Measurements from ENCODE around the gene PCSK4. TPM values are rescaled to one million over a fixed set of nuclear protein-coding genes. Genes with fewer than 3 reads are reported as not detected.

Gene PCSK4
- total and polyA plus RNA-seq, 2 of the 4 experiments (the other 2 are of a cell fraction): 0.72 to 1.7 TPM

DNA sequence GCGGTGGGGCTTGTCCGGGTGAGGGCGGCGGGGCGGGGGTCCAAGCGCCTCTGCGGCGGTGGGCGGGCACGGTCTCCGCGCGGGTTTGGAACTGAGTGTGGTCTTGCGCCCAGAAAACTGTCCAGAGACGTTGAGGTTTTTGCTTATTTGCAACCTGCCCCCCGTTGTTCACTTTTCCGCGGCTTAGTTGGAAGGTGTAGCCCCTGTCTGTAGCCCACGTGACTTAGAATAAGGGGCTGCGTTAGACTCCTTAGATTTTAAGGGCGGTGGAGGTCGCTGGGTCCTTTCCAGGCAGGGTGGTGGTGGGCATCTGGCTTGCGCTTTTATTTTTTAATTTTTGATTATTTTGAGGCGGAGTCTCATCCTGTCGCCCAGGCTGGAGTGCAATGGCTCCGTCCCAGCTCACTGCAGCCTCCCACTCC, 51.2 kb downstream of the PCSK4 start:
- Histone ChIP-seq H2AK5ac (ENCODE audit: low read depth, low read length) (peak overlapping the region; percentile 69; the same call in 1 of the 2 replicates), H2AK9ac (replicated peaks; ENCODE audit: low read depth, low read length, poor library complexity) (peak overlapping the region; percentile 99), H3K4me2 (ENCODE audit: low read depth, low read length) (peak overlapping the region; percentile 72), H3K14ac (replicated peaks; ENCODE audit: low read depth, low read length) (peak overlapping the region; percentile 96), H2BK120ac (ENCODE audit: low read depth, low read length) (no peak overlapping the region), H3K4me3 (ENCODE audit: insufficient read depth, low read depth, low read length) (peak overlapping the region; percentile 84), H3K56ac (ENCODE audit: extremely low read depth, insufficient read depth, low read length) (peak overlapping the region; percentile 61), H3K9me3 (ENCODE audit: control insufficient read depth, insufficient read depth, low read length) (no peaks in the 10 kb centered on the region), H4K5ac (ENCODE audit: low read depth, low read length) (no peak overlapping the region), H3K27ac (ENCODE audit: insufficient read depth, low read length) (peak overlapping the region; percentile 94; the same call in 1 of the 2 replicates), H4K20me1 (ENCODE audit: insufficient read depth, low read length) (peaks cover 54% of the 10 kb centered on the region), H3K9ac (ENCODE audit: low read depth, low read length) (peak overlapping the region; percentile 80), H3K23ac (ENCODE audit: low read depth, low read length) (peak overlapping the region; percentile 95), H3K4ac (ENCODE audit: low read depth, low read length) (peak overlapping the region; percentile 72; the same call in 1 of the 2 replicates), H3K18ac (ENCODE audit: low read depth, low read length) (no peak overlapping the region), H2BK15ac (ENCODE audit: low read depth, low read length) (no peak overlapping the region), H2AFZ (replicated peaks; ENCODE audit: low read length, poor library complexity) (no peak overlapping the region), H4K91ac (ENCODE audit: insufficient read depth, low read depth, low read length) (no peak overlapping the region), H3K36me3 (ENCODE audit: control insufficient read depth, insufficient read depth, low read length) (peaks cover 46% of the 10 kb centered on the region), H2BK20ac (ENCODE audit: low read depth, low read length) (no peak overlapping the region), H2BK5ac (ENCODE audit: low read depth, low read length, poor library complexity, severe bottlenecking) (no peak overlapping the region), H4K8ac (ENCODE audit: low read depth in 2 of 2, low read length in 2 of 2) (peak overlapping the region in 1 of 2 experiments; percentile 51; a peak in 1 of 4 replicates), H3K9me1 (ENCODE audit: insufficient read depth, low read length) (no peaks in the 10 kb centered on the region; the same call in 1 of the 2 replicates), H3K27me3 (ENCODE audit: control insufficient read depth, insufficient read depth, low read length) (no peaks in the 10 kb centered on the region), H3K79me1 (ENCODE audit: low read depth in 1 of 2, low read length in 2 of 2) (peaks cover 23 to 36% of the 10 kb centered on the region in 2 experiments), H3K4me1 (ENCODE audit: control insufficient read depth, insufficient read depth, low read length) (peaks cover 6% of the 10 kb centered on the region)
- ChIA-PET CTCF (no interaction called here), POLR2A (ENCODE audit: unreplicated experiment) (no interaction called here)
- TF ChIP-seq, protein P1, sequence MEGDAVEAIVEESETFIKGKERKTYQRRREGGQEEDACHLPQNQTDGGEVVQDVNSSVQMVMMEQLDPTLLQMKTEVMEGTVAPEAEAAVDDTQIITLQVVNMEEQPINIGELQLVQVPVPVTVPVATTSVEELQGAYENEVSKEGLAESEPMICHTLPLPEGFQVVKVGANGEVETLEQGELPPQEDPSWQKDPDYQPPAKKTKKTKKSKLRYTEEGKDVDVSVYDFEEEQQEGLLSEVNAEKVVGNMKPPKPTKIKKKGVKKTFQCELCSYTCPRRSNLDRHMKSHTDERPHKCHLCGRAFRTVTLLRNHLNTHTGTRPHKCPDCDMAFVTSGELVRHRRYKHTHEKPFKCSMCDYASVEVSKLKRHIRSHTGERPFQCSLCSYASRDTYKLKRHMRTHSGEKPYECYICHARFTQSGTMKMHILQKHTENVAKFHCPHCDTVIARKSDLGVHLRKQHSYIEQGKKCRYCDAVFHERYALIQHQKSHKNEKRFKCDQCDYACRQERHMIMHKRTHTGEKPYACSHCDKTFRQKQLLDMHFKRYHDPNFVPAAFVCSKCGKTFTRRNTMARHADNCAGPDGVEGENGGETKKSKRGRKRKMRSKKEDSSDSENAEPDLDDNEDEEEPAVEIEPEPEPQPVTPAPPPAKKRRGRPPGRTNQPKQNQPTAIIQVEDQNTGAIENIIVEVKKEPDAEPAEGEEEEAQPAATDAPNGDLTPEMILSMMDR (conservative IDR thresholded peaks at IDR 0.05; ENCODE audit: low read depth, low read length): no peak
- TF ChIP-seq RAD21 (IDR thresholded peaks at IDR 0.05; ENCODE audit: low read length) (no peak), MAFK (IDR thresholded peaks at IDR 0.05; ENCODE audit: low read depth, low read length) (no peak), MAZ (IDR thresholded peaks at IDR 0.05; ENCODE audit: borderline replicate concordance, low read depth, low read length) (no peak), POLR2A (IDR thresholded peaks at IDR 0.05; ENCODE audit: low read depth, low read length) (no peak), RCOR1 (IDR thresholded peaks at IDR 0.05; ENCODE audit: insufficient replicate concordance, low read length) (no peak), BHLHE40 (IDR thresholded peaks at IDR 0.05; ENCODE audit: low read depth, low read length) (no peak), SMC3 (IDR thresholded peaks at IDR 0.05; ENCODE audit: low read depth, low read length) (no peak), NFE2L2 (IDR thresholded peaks at IDR 0.05; ENCODE audit: low read depth, low read length) (no peak), CHD1 (IDR thresholded peaks at IDR 0.05; ENCODE audit: low read depth, low read length) (no peak), RFX5 (IDR thresholded peaks at IDR 0.05; ENCODE audit: low read depth, low read length) (no peak), FOS (IDR thresholded peaks at IDR 0.05; ENCODE audit: low read depth, low read length) (no peak), MXI1 (IDR thresholded peaks at IDR 0.05; ENCODE audit: borderline replicate concordance, low read depth, low read length) (0 out of 2 replicates have a peak, but pooled peaks have one; percentile 19), CEBPB (IDR thresholded peaks at IDR 0.05; ENCODE audit: low read depth, low read length) (no peak)
- TF ChIP-seq, protein P2, sequence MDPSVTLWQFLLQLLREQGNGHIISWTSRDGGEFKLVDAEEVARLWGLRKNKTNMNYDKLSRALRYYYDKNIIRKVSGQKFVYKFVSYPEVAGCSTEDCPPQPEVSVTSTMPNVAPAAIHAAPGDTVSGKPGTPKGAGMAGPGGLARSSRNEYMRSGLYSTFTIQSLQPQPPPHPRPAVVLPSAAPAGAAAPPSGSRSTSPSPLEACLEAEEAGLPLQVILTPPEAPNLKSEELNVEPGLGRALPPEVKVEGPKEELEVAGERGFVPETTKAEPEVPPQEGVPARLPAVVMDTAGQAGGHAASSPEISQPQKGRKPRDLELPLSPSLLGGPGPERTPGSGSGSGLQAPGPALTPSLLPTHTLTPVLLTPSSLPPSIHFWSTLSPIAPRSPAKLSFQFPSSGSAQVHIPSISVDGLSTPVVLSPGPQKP (IDR thresholded peaks at IDR 0.05; ENCODE audit: borderline replicate concordance, low read depth, low read length): no peak
- TF ChIP-seq, protein P3, sequence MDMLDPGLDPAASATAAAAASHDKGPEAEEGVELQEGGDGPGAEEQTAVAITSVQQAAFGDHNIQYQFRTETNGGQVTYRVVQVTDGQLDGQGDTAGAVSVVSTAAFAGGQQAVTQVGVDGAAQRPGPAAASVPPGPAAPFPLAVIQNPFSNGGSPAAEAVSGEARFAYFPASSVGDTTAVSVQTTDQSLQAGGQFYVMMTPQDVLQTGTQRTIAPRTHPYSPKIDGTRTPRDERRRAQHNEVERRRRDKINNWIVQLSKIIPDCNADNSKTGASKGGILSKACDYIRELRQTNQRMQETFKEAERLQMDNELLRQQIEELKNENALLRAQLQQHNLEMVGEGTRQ (IDR thresholded peaks at IDR 0.05; ENCODE audit: low read depth, low read length): peak; percentile 71
- 0% methylated on average over 7 of the region's 26 CpGs; no CpG with 5 or more reads in 1 of the 2 experiments for WGBS, 2 experiments (ENCODE audit: extremely low coverage in 2 of 2, insufficient read length in 1 of 2)
- dilution Hi-C loops (cut with HindIII; ENCODE audit: low sequenced_read_pairs, unreplicated experiment): no loop called here
- ATAC-seq (ENCODE audit: low read depth) (peak; percentile 1; the same call in 1 of the 2 replicates), DNase-seq (no peak)
- in situ Hi-C loops (cut with MboI; ENCODE audit: low sequenced_read_pairs): no loop called here
- no TSS peak for BruUV-seq (replicated peaks)
- intact Hi-C loops (cut with micrococcal nuclease): no loop called here

All from IMR-90 (cell line).